ENCODE results near the gene CCNDBP1. TPM values are rescaled to one million over a fixed set of nuclear protein-coding genes. Genes with fewer than 3 reads are reported as not detected.
"Not testable (repeated sequence)": the region's sequence is repeated elsewhere in the genome, so short reads cannot be mapped to it uniquely, and the experiment has no call there.

The CCNDBP1 gene
- total RNA-seq, 1 donor from 2014 or later, result 44.9 TPM

- intact Hi-C loops (cut with DNase I), result no loop called here
- Histone ChIP-seq H3K27ac (no peak overlapping the region), H3K36me3 (no peaks in the 10 kb centered on the region), H3K27me3 (no peaks in the 10 kb centered on the region), H3K4me3 (no peak overlapping the region), H3K4me1 (no peaks in the 10 kb centered on the region), H3K9me3 (no peaks in the 10 kb centered on the region)
- no peak for TF ChIP-seq CTCF (IDR thresholded peaks at IDR 0.05)
- no peak for DNase-seq (ENCODE audit: low spot score in 2 of 2)
These were observed 33.9 kb downstream of the CCNDBP1 start for GRCh38 chr15:43218908-43219706.

- Histone ChIP-seq H3K4me1 (no peaks in the 10 kb centered on the region), H3K9me3 (no peaks in the 10 kb centered on the region), H3K27me3 (no peaks in the 10 kb centered on the region), H3K36me3 (no peaks in the 10 kb centered on the region), H3K27ac (no peak overlapping the region), H3K4me3 (no peak overlapping the region)
- intact Hi-C loops (cut with DNase I), result no loop called here
- TF ChIP-seq CTCF (IDR thresholded peaks at IDR 0.05), result no peak
- DNase-seq (ENCODE audit: low spot score in 2 of 2), result no peak
These were observed 35.0 kb downstream of the CCNDBP1 start for GRCh38 chr15:43219929-43220928.

GRCh38 chr15:43220991-43221403 lies 35.8 kb downstream of the CCNDBP1 start, which contains the start of gene EPB42:
EPB42 (minus strand) TSS chr15:43221018; CDS start chr15:43220825, 193 bp downstream.
- Histone ChIP-seq H3K4me3 (no peak within 1 kb of the TSS), H3K9me3 (no peaks in the 10 kb centered on the region), H3K4me1 (no peaks in the 10 kb centered on the region), H3K27ac (no peak within 1 kb of the TSS), H3K36me3 (no peaks in the 10 kb centered on the region), H3K27me3 (no peaks in the 10 kb centered on the region)
- intact Hi-C loops (cut with DNase I), result no loop called here
- no peak for DNase-seq (ENCODE audit: low spot score in 2 of 2)
- TF ChIP-seq CTCF (IDR thresholded peaks at IDR 0.05), result no peak

- no peak for TF ChIP-seq CTCF (IDR thresholded peaks at IDR 0.05)
- Histone ChIP-seq H3K27ac (no peak overlapping the region), H3K36me3 (no peaks in the 10 kb centered on the region), H3K27me3 (no peaks in the 10 kb centered on the region), H3K4me3 (no peak overlapping the region), H3K9me3 (no peaks in the 10 kb centered on the region), H3K4me1 (no peaks in the 10 kb centered on the region)
- intact Hi-C loops (cut with DNase I), result no loop called here
- no peak for DNase-seq (ENCODE audit: low spot score in 2 of 2)
These were observed 36.2 kb downstream of the CCNDBP1 start for GRCh38 chr15:43221422-43221821.

- Histone ChIP-seq H3K27me3 (no peaks in the 10 kb centered on the region), H3K9me3 (no peaks in the 10 kb centered on the region), H3K4me1 (no peaks in the 10 kb centered on the region), H3K4me3 (no peak overlapping the region), H3K27ac (no peak overlapping the region), H3K36me3 (no peaks in the 10 kb centered on the region)
- intact Hi-C loops (cut with DNase I), result loop anchor here (1.0 kb wide), 1 partner anchor 60 kb away; no protein-coding TSS in a partner anchor
- no peak for DNase-seq (ENCODE audit: low spot score in 2 of 2)
- peak; percentile 61 to 78 (median 68) for TF ChIP-seq CTCF (IDR thresholded peaks at IDR 0.05)
These were observed 40.2 kb downstream of the CCNDBP1 start for GRCh38 chr15:43225201-43225949.

- intact Hi-C loops (cut with DNase I), result loop anchor here (1.0 kb wide), 1 partner anchor 59 kb away; no protein-coding TSS in a partner anchor
- not testable (repeated sequence) for H3K36me3 ChIP-seq; H3K27me3 ChIP-seq; DNase-seq (ENCODE audit: low spot score in 2 of 2); H3K4me3 ChIP-seq; H3K4me1 ChIP-seq; H3K9me3 ChIP-seq; H3K27ac ChIP-seq
These were observed 40.7 kb downstream of the CCNDBP1 start for GRCh38 chr15:43225950-43226255.

Measured in ascending aorta (tissue), 2 donors.